Kidney (tissue), 14 donors: Measurements from ENCODE around the gene PNPLA7. TPM values are rescaled to one million over a fixed set of nuclear protein-coding genes. Genes with fewer than 3 reads are reported as not detected.
A peak's percentile ranks its signal among the peaks of the same experiment; 100 is the strongest.
"Not testable (repeated sequence)": the region's sequence is repeated elsewhere in the genome, so short reads cannot be mapped to it uniquely, and the experiment has no call there.

Experiments
- DNase-seq, 5 donors: peaks; one replicate each; pipeline ENCODE4 v3.0.0-alpha.2; 2013 to 2020
- FAIRE-seq: peaks from 2 replicates; lab custom pipeline; 2012; peaks lifted over from hg19 to GRCh38; lab: Jason Lieb, UNC
- H3K27ac ChIP-seq, 2 donors: one replicate each; pipeline ENCODE4 v1.7.0; 2013; ENCODE audit warnings: low read depth in 2 of 2, low read length in 2 of 2, inconsistent platforms in 1 of 2
- H3K27me3 ChIP-seq: one replicate; pipeline ENCODE4 v1.7.1; 2013; ENCODE audit warnings: low read length, inconsistent platforms; ENCODE audit not compliant: control insufficient read depth, insufficient read depth
- H3K36me3 ChIP-seq, 3 donors: one replicate each; pipeline versions ENCODE4 v1.7.0 to v1.7.1; 2013; ENCODE audit warnings: low read length in 3 of 3, control low read depth in 1 of 3, inconsistent platforms in 1 of 3; ENCODE audit not compliant: insufficient read depth in 3 of 3, control insufficient read depth in 2 of 3
- H3K4me1 ChIP-seq, 3 donors: one replicate each; pipeline versions ENCODE4 v1.7.0 to v1.7.1; 2013; ENCODE audit warnings: low read length in 3 of 3, inconsistent platforms in 1 of 3, low read depth in 1 of 3; ENCODE audit not compliant: control insufficient read depth in 2 of 3, insufficient read depth in 2 of 3
- H3K4me3 ChIP-seq, 3 donors: one replicate each; pipeline versions ENCODE4 v1.7.0 to v1.8.1; 2013; ENCODE audit warnings: low read length in 3 of 3, control low read depth in 1 of 3, inconsistent platforms in 1 of 3
- H3K9ac ChIP-seq, 3 donors: one replicate each; pipeline versions ENCODE4 v1.7.0 to v1.7.1; 2013; ENCODE audit warnings: low read length in 3 of 3, control low read depth in 1 of 3, inconsistent platforms in 1 of 3
- H3K9me3 ChIP-seq, 3 donors: one replicate each; pipeline versions ENCODE4 v1.7.0 to v1.7.1; 2013; ENCODE audit warnings: low read length in 3 of 3, control low read depth in 1 of 3, inconsistent platforms in 1 of 3; ENCODE audit not compliant: control insufficient read depth in 2 of 3, insufficient read depth in 1 of 3
- intact Hi-C: fragments of 100-400 bp; cut with DNase I; formaldehyde crosslinking; loops from one replicate; pipeline ENCODE4 v1.11.1; 2022
- polyA plus RNA-seq: library from polyadenylated mRNA; stranded (reverse); fragments of 350-450 nt; fragmentation: Illumina TruSeq; extraction: RNeasy Lipid Tissue Mini Kit (QIAGEN cat#74804); gene quantifications from one replicate; pipeline ENCODE4 v1.2.3, GENCODE V29; 2014; ENCODE audit warnings: low read depth, low replicate concordance; ENCODE audit not compliant: insufficient read depth
- total RNA-seq: library from RNA; stranded (reverse); fragmentation: NEBNext Ultra II Directional; extraction: Animal tissue kit (Norgen Biotek cat#: 25700); gene quantifications from one replicate; pipeline ENCODE4 v1.2.1, GENCODE V29; 2021
- TF ChIP-seq, protein P1 (sequence below): IDR thresholded peaks from 3 replicates; pipeline ENCODE4 v1.5.1; 2012; ENCODE audit warnings: mild to moderate bottlenecking, moderate library complexity, borderline replicate concordance; ENCODE audit not compliant: insufficient read depth; ENCODE audit errors: extremely low read depth
- donor health status: control.
- donor health status: control.
- donor health status: control.
- donor health status: control.
- donor health status: control.
- donor health status: DM: yes; HTN: yes; CAD: no.
- donor health status: Normal renal cell carcinoma (clear cell type).

The PNPLA7 gene
- total and polyA plus RNA-seq, 2 donors from 2014 or later, result 2.1 to 9.6 TPM

DNA sequence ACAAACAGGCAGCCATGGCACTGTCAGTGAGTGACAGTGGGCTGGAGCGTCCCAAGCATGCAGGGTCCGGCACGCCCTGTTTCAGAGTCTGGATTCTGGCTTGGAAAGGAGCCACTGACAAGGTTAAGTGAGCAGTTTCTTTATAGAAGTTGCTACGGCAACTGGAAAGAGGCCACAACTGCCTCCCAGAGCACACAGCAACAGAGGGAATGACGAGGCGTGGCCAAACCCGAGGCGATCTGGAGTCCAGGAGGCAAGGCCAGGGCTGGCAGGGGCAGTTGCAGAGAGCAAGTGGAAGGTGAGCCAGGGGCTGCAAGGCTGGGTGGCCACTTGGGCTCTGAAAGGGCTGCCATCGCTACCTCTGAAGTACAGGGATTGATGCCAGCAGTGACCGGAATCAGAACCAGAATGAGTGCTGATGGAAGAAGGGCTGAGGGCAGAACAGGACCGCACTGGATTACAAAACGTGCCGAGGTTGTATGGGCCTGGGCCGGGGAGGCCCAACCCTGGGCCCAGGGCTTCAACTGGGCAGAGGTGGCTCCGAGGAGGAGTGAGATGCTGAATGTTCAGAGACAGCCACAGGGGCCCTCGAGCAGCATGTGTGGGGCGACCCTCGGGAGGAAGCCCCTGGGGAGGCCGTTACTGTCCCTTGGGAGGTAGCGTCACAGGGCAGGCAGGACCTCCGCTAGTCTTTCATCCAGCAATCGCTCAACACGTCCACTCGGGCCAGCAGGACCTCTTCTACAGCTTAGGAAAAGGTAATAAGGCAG lies 6.1 kb upstream of the PNPLA7 start:
- intact Hi-C loops, result no loop called here
- H3K4me1 ChIP-seq, result peaks cover 0 to 5% (median 5%) of the 10 kb centered on the region in 3 donors
- FAIRE-seq (no peak), DNase-seq (peak in 1 of 5 donors; percentile 70)
- H3K27ac ChIP-seq, result no peak overlapping the region
- no peak overlapping the region for H3K9ac ChIP-seq
- H3K4me3 ChIP-seq, result no peak overlapping the region
- TF ChIP-seq, protein P1, sequence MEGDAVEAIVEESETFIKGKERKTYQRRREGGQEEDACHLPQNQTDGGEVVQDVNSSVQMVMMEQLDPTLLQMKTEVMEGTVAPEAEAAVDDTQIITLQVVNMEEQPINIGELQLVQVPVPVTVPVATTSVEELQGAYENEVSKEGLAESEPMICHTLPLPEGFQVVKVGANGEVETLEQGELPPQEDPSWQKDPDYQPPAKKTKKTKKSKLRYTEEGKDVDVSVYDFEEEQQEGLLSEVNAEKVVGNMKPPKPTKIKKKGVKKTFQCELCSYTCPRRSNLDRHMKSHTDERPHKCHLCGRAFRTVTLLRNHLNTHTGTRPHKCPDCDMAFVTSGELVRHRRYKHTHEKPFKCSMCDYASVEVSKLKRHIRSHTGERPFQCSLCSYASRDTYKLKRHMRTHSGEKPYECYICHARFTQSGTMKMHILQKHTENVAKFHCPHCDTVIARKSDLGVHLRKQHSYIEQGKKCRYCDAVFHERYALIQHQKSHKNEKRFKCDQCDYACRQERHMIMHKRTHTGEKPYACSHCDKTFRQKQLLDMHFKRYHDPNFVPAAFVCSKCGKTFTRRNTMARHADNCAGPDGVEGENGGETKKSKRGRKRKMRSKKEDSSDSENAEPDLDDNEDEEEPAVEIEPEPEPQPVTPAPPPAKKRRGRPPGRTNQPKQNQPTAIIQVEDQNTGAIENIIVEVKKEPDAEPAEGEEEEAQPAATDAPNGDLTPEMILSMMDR, result no peak
- no peaks in the 10 kb centered on the region for H3K27me3 ChIP-seq
- no peaks in the 10 kb centered on the region for H3K9me3 ChIP-seq
- H3K36me3 ChIP-seq, result peaks cover 0 to 12% (median 4%) of the 10 kb centered on the region in 3 donors

DNA sequence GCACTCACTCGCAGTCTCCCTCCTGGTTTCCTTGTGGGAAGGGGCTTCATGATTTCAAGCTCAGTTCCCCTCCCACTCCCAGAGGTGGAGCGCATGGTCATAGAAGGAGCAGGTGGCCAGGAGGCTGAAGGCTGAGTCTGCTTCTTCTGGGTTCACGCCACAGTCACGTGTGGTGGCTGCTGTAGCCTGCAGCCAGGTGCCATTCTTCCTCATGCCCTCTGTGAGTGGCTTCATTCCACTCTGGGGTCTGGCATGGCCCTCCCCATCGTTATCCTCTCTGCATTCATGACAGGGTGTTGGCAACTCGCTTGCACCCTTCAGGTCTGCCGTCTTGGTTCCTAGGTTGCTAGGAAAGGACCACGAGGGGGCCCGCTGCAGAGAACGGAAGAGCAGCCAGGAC lies 5.0 kb upstream of the PNPLA7 start:
- H3K27me3 ChIP-seq, result no peaks in the 10 kb centered on the region
- FAIRE-seq, result no peak
- TF ChIP-seq, protein P1, result no peak

DNA sequence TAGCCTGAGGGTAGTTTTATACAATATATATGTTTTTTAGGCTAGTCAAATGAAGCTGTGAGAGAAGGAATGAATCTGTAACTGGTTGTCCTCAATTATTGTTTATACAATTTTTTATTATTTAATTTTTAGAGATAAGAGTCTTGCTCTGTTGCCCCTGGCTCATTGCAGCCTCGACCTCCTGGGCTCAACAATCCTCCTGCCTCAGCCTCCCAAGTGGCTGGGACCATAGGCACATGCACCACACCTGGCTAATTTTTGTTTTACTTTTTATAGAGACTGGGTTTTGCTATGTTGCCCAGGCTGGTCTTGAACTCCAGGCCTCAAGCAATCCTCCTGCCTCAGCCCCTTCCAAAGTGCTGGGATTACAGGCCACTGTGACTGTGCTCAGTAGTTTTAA lies 4.1 kb upstream of the PNPLA7 start:
- intact Hi-C loops, result no loop called here
- TF ChIP-seq, protein P1, result no peak
- Histone ChIP-seq H3K27ac (no peak overlapping the region), H3K9me3 (no peaks in the 10 kb centered on the region), H3K27me3 (no peaks in the 10 kb centered on the region), H3K4me3 (no peak overlapping the region), H3K4me1 (peaks cover 0 to 11% (median 5%) of the 10 kb centered on the region in 3 donors), H3K36me3 (peaks cover 0 to 12% (median 4%) of the 10 kb centered on the region in 3 donors), H3K9ac (no peak overlapping the region)
- no peak for FAIRE-seq
- no peak for DNase-seq

More for the DNA sequence above, 5.0 kb upstream of the PNPLA7 start:
- H3K4me3 ChIP-seq, result no peak overlapping the region
- H3K9me3 ChIP-seq, result no peaks in the 10 kb centered on the region
- peaks cover 0 to 12% (median 4%) of the 10 kb centered on the region in 3 donors for H3K36me3 ChIP-seq
- peaks cover 0 to 5% (median 5%) of the 10 kb centered on the region in 3 donors for H3K4me1 ChIP-seq
- H3K27ac ChIP-seq, result no peak overlapping the region
- H3K9ac ChIP-seq, result no peak overlapping the region
- no peak for DNase-seq
- intact Hi-C loops, result no loop called here

DNA sequence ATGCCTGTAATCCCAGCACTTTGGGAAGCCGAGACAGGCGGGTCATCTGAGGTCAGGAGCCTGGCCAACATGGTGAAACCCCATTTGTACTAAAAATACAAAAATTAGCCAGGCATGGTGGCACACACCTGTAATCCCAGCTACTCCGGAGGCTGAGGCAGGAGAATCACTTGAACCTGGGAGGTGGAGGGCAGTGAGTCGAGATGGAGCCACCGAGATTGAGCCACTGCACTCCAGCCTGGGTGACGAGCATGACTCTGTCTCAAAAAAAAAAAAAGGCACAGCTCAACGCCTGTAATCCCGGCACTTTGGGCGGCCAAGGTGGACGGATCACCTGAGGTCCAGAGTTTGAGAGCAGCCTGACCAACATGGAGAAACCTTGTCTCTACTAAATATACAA lies 3.5 kb upstream of the PNPLA7 start:
- not testable (repeated sequence) for FAIRE-seq

More for the DNA sequence above, 3.5 kb upstream of the PNPLA7 start:
- H3K27ac ChIP-seq, H3K9ac ChIP-seq, H3K27me3 ChIP-seq, H3K9me3 ChIP-seq, H3K4me3 ChIP-seq, intact Hi-C loops: not testable (repeated sequence)
- peak in 1 of 5 donors; percentile 44 for DNase-seq
- Histone ChIP-seq H3K36me3 (peaks cover 0 to 12% (median 4%) of the 10 kb centered on the region in 3 donors), H3K4me1 (peaks cover 0 to 11% (median 5%) of the 10 kb centered on the region in 3 donors)
